SK-N-SH (cell line): Measurements from ENCODE around the gene CDK11B. TPM values are rescaled to one million over a fixed set of nuclear protein-coding genes. Genes with fewer than 3 reads are reported as not detected.

Experiments used
- CTCF ChIA-PET: fragments of 300-600, 350-600 bp; formaldehyde crosslinking; extraction: SDS; loops from one replicate; lab custom pipeline; 2021; lab: Yijun Ruan, JAX
- POLR2A ChIA-PET: fragments of 350-600 bp; sonication (Branson Sonifier 250); formaldehyde crosslinking; extraction: SDS; loops from one replicate; lab custom pipeline; 2020; ENCODE audit warnings: antibody characterized with exemption, inconsistent platforms; lab: Yijun Ruan, JAX
- DNase-seq: peaks from one replicate; pipeline ENCODE4 v3.0.0; 2012
- H2AFZ ChIP-seq: fragments of 200-600 bp; sonication (generic); 2 replicates; pipeline ENCODE4 v1.8.1; 2016; ENCODE audit warnings: antibody characterized with exemption, mild to moderate bottlenecking, low read depth
- H3F3A ChIP-seq: fragments of 200-600 bp; sonication (generic); replicated peaks from 2 replicates; pipeline ENCODE3; 2016; ENCODE audit warnings: antibody characterized with exemption, mild to moderate bottlenecking; ENCODE audit not compliant: insufficient read depth
- H3K27ac ChIP-seq, 2 experiments: fragments of 200-500 bp in 1 of 2; fragments of 200-600 bp in 1 of 2; sonication (Bioruptor generic) in 1 of 2; sonication (generic), shearing (Covaris generic) in 1 of 2; 2 replicates each; pipeline versions ENCODE4 v1.5.1 to v1.6.1; 2014 to 2016; ENCODE audit warnings: low read depth in 2 of 2, inconsistent platforms in 1 of 2, low read length in 1 of 2, mild to moderate bottlenecking in 1 of 2, mixed read lengths in 1 of 2
- H3K27me3 ChIP-seq: fragments of 200-600 bp; sonication (generic), shearing (Covaris generic); 2 replicates; pipeline ENCODE4 v1.6.1; 2016; ENCODE audit warnings: mixed run types; ENCODE audit not compliant: insufficient read depth
- H3K36me3 ChIP-seq, 2 experiments: fragments of 200-500 bp in 1 of 2; fragments of 200-600 bp in 1 of 2; sonication (Bioruptor generic) in 1 of 2; sonication (generic) in 1 of 2; replicated peaks in 1 of 2; 2 replicates each; pipeline versions ENCODE3 to v1.5.1; 2014 to 2016; ENCODE audit warnings: low read length in 1 of 2, mild to moderate bottlenecking in 1 of 2; ENCODE audit not compliant: insufficient read depth in 2 of 2, control insufficient read depth in 1 of 2
- H3K4me1 ChIP-seq, 2 experiments: fragments of 200-500 bp in 1 of 2; fragments of 200-600 bp in 1 of 2; sonication (Bioruptor generic) in 1 of 2; sonication (generic), shearing (Covaris generic) in 1 of 2; 2 replicates each; pipeline versions ENCODE4 v1.5.1 to v1.6.1; 2014 to 2016; ENCODE audit warnings: low read depth in 1 of 2, low read length in 1 of 2, mixed run types in 1 of 2; ENCODE audit not compliant: insufficient read depth in 2 of 2, control insufficient read depth in 1 of 2
- H3K4me2 ChIP-seq: fragments of 200-600 bp; sonication (generic), shearing (Covaris generic); 2 replicates; pipeline ENCODE4 v1.6.1; 2017; ENCODE audit warnings: mixed run types
- H3K4me3 ChIP-seq, 2 experiments: fragments of 200-500 bp in 1 of 2; fragments of 200-600 bp in 1 of 2; sonication (Bioruptor generic) in 1 of 2; sonication (generic), shearing (Covaris generic) in 1 of 2; 2 replicates each; pipeline versions ENCODE4 v1.5.1 to v1.8.1; 2014 to 2016; ENCODE audit warnings: low read depth in 2 of 2, inconsistent platforms in 1 of 2, low read length in 1 of 2, mild to moderate bottlenecking in 1 of 2, mixed read lengths in 1 of 2, moderate library complexity in 1 of 2
- H3K79me2 ChIP-seq: fragments of 200-600 bp; sonication (generic); 2 replicates; pipeline ENCODE4 v1.8.1; 2017; ENCODE audit warnings: mild to moderate bottlenecking; ENCODE audit not compliant: insufficient read depth
- H3K9ac ChIP-seq: fragments of 200-600 bp; sonication (generic); 2 replicates; pipeline ENCODE4 v1.6.1; 2017; ENCODE audit warnings: mixed run types
- H3K9me2 ChIP-seq: fragments of 200-600 bp; sonication (generic); 2 replicates; pipeline ENCODE4 v1.6.1; 2017; ENCODE audit warnings: mixed run types
- H3K9me3 ChIP-seq: fragments of 200-600 bp; sonication (generic); 2 replicates; pipeline ENCODE4 v1.6.1; 2017; ENCODE audit warnings: mixed run types, mild to moderate bottlenecking, moderate library complexity
- H4K20me1 ChIP-seq: fragments of 200-600 bp; sonication (generic); 2 replicates; pipeline ENCODE4 v1.6.1; 2017; ENCODE audit warnings: mild to moderate bottlenecking, mixed run types; ENCODE audit not compliant: insufficient read depth
- CTCF ChIP-seq: fragments of 200-600 bp; sonication (generic); IDR thresholded peaks from 2 replicates; pipeline ENCODE4 v1.6.1; 2017; ENCODE audit warnings: antibody characterized with exemption, mild to moderate bottlenecking, moderate library complexity
- ELF1 ChIP-seq: IDR thresholded peaks from 2 replicates; pipeline ENCODE4 v1.4.0; 2012
- FOXM1 ChIP-seq: IDR thresholded peaks from 2 replicates; pipeline ENCODE4 v1.4.0; 2012; ENCODE audit warnings: low read depth, mild to moderate bottlenecking
- GATA2 ChIP-seq: sonication (generic); formaldehyde crosslinking; IDR thresholded peaks from 2 replicates; pipeline ENCODE4 v1.5.0; 2020; ENCODE audit warnings: mild to moderate bottlenecking, missing genetic modification reagents
- JUND ChIP-seq: IDR thresholded peaks from 2 replicates; pipeline ENCODE4 v1.4.0; 2012
- MEF2A ChIP-seq: IDR thresholded peaks from 2 replicates; pipeline ENCODE4 v1.4.0; 2012; ENCODE audit warnings: low read depth, borderline replicate concordance
- MXI1 ChIP-seq: IDR thresholded peaks from 2 replicates; pipeline ENCODE4 v1.6.1; 2012; ENCODE audit warnings: mild to moderate bottlenecking, low read depth, low read length, improper control_type of control experiment
- NFIC ChIP-seq: IDR thresholded peaks from 2 replicates; pipeline ENCODE4 v1.4.0; 2012; ENCODE audit warnings: borderline replicate concordance
- NRF1 ChIP-seq: IDR thresholded peaks from 2 replicates; pipeline ENCODE4 v1.6.1; 2012; ENCODE audit warnings: low read depth, mild to moderate bottlenecking, low read length
- PBX3 ChIP-seq: IDR thresholded peaks from 2 replicates; pipeline ENCODE4; 2012
- RAD21 ChIP-seq: IDR thresholded peaks from 2 replicates; pipeline ENCODE4 v1.6.1; 2012; ENCODE audit warnings: mild to moderate bottlenecking, low read length
- RCOR1 ChIP-seq: fragments of 150-350 bp; IDR thresholded peaks from 2 replicates; pipeline ENCODE4 v1.6.1; 2017; ENCODE audit warnings: antibody characterized with exemption, low read length
- SMC3 ChIP-seq: IDR thresholded peaks from 2 replicates; pipeline ENCODE4 v1.6.1; 2012; ENCODE audit warnings: low read depth, low read length, improper control_type of control experiment
- TAF1 ChIP-seq: IDR thresholded peaks from 2 replicates; pipeline ENCODE4 v1.6.1; 2012; ENCODE audit warnings: low read depth, mild to moderate bottlenecking, low read length, moderate library complexity, borderline replicate concordance
- TCF12 ChIP-seq: IDR thresholded peaks from 2 replicates; pipeline ENCODE4 v1.4.0; 2012
- TEAD4 ChIP-seq: IDR thresholded peaks from 2 replicates; pipeline ENCODE4 v1.4.0; 2012; ENCODE audit warnings: mild to moderate bottlenecking, borderline replicate concordance; ENCODE audit not compliant: insufficient read depth
- USF1 ChIP-seq: IDR thresholded peaks from 2 replicates; pipeline ENCODE4 v1.4.0; 2012; ENCODE audit warnings: low read depth, borderline replicate concordance
- USF2 ChIP-seq: fragments of 150-350 bp; IDR thresholded peaks from 2 replicates; pipeline ENCODE4 v1.6.1; 2017; ENCODE audit warnings: antibody characterized with exemption, low read length, low read depth, borderline replicate concordance
- WGBS: methylation state at CpG from one replicate; pipeline ENCODE4 v1.1.6; 2017; ENCODE audit warnings: low lambda C conversion rate; 5-methylcytosine and 5-hydroxymethylcytosine counted together
- polyA plus RNA-seq, 3 experiments: library from polyadenylated mRNA; depleted of rRNA; stranded (reverse); fragments of >200 nt; gene quantifications; 2 replicates each; pipeline ENCODE4 v1.2.3, GENCODE V29; 2012

CDK11B gene
- polyA plus RNA-seq, 1 of the 3 experiments (the other 2 are of a cell fraction): 15.0 TPM

- H3K27ac ChIP-seq: no peak overlapping the region
- TF ChIP-seq ELF1 (no peak), RAD21 (no peak), GATA2 (CRISPR knock-in tag) (no peak), RCOR1 (no peak), PBX3 (no peak), NFIC (no peak), CTCF (no peak), USF1 (no peak), MXI1 (no peak), MEF2A (no peak), TEAD4 (no peak), FOXM1 (no peak), TCF12 (no peak), NRF1 (no peak), TAF1 (no peak), USF2 (no peak), SMC3 (no peak), JUND (no peak)
- WGBS: 79% methylated on average over 16 of the region's 18 CpGs
- no peak overlapping the region for H2AFZ ChIP-seq
- no peak overlapping the region for H3K9ac ChIP-seq
- H3K4me3 ChIP-seq: no peak overlapping the region
- no peak for DNase-seq
- H4K20me1 ChIP-seq: no peaks in the 10 kb centered on the region; the same call in 1 of the 2 replicates
- peaks cover 0 to 21% of the 10 kb centered on the region in 2 experiments; a peak in 1 of 4 replicates for H3K4me1 ChIP-seq
- H3F3A ChIP-seq: no peaks in the 10 kb centered on the region
- H3K4me2 ChIP-seq: no peak overlapping the region
- no peaks in the 10 kb centered on the region for H3K36me3 ChIP-seq
- H3K79me2 ChIP-seq: no peaks in the 10 kb centered on the region
- ChIA-PET CTCF (interaction anchor here (1.0 kb wide), 1 partner anchor 52 kb away, joined by 3 read pairs; no protein-coding TSS in a partner anchor), POLR2A (no interaction called here)
- no peaks in the 10 kb centered on the region for H3K9me3 ChIP-seq
- no peaks in the 10 kb centered on the region for H3K9me2 ChIP-seq
- no peaks in the 10 kb centered on the region for H3K27me3 ChIP-seq
Measured at GRCh38 chr1:1602304-1602967, 56.4 kb downstream of the CDK11B start.
